K562 (cell line): Measurements from ENCODE around the gene EHBP1. TPM values are rescaled to one million over a fixed set of nuclear protein-coding genes. Genes with fewer than 3 reads are reported as not detected.

ENCODE experiments used
- ATAC-seq: fragments of 200-7000 bp; cut with Tn5 transposase; 3 replicates; pipeline ENCODE4 v1.9.1; 2020; ENCODE audit warnings: moderate library complexity
- BruUV-seq: library from RNA; stranded (reverse); fragments of 400-500 nt; replicated peaks from 2 replicates; lab custom pipeline; 2021; lab: Mats Ljungman, UMichigan
- CTCF ChIA-PET: fragments of 300-600 bp; formaldehyde crosslinking; extraction: SDS; loops from one replicate; lab custom pipeline; 2021; ENCODE audit warnings: low intra/inter-chr PET ratio; lab: Yijun Ruan, JAX
- POLR2A ChIA-PET: fragments of 300-600, 350-650 bp; sonication (Branson Sonifier 250); formaldehyde crosslinking; extraction: SDS; loops from one replicate; lab custom pipeline; 2021; ENCODE audit warnings: antibody characterized with exemption, inconsistent platforms; lab: Yijun Ruan, JAX
- DNase-seq, 4 experiments: peaks; one replicate each; pipeline versions ENCODE4 v3.0.0 to v3.0.0-alpha.2; 2011 to 2018; ENCODE audit warnings: low spot score in 3 of 4, mixed read lengths in 3 of 4; ENCODE audit errors: extremely low read depth in 1 of 4
- FAIRE-seq: peaks from 2 replicates; lab custom pipeline; 2011; peaks lifted over from hg19 to GRCh38; lab: Jason Lieb, UNC
- H2AFZ ChIP-seq: 2 replicates; pipeline ENCODE4 v1.6.0; 2011; ENCODE audit warnings: low read depth, low read length, control low read depth, inconsistent platforms
- H3K27ac ChIP-seq: fragments of 200-600 bp; 3 replicates; pipeline ENCODE4 v1.8.0; 2011; ENCODE audit warnings: low read depth, mild to moderate bottlenecking, control low read depth, inconsistent platforms, low read length, moderate library complexity, mixed read lengths; ENCODE audit errors: extremely low read depth
- H3K27me3 ChIP-seq, 2 experiments: fragments of 300-600 bp in 1 of 2; 2 replicates in 1 of 2; 3 replicates in 1 of 2; pipeline versions ENCODE4 v1.6.0 to v1.8.0; 2011; ENCODE audit warnings: inconsistent platforms in 2 of 2, low read length in 2 of 2, mild to moderate bottlenecking in 1 of 2, mixed read lengths in 1 of 2, moderate library complexity in 1 of 2; ENCODE audit not compliant: control insufficient read depth in 2 of 2, insufficient read depth in 2 of 2
- H3K36me3 ChIP-seq: fragments of 300-600 bp; 3 replicates; pipeline ENCODE4 v1.8.0; 2011; ENCODE audit warnings: mild to moderate bottlenecking, low read length, inconsistent platforms; ENCODE audit not compliant: control insufficient read depth, insufficient read depth
- H3K4me1 ChIP-seq, 2 experiments: fragments of 200-600 bp in 1 of 2; replicated peaks in 1 of 2; 2 replicates in 1 of 2; 3 replicates in 1 of 2; pipeline versions ENCODE4 v1.5.1 to v1.8.0; 2011; ENCODE audit warnings: inconsistent platforms in 2 of 2, low read length in 2 of 2, mild to moderate bottlenecking in 1 of 2, mixed read lengths in 1 of 2, moderate library complexity in 1 of 2; ENCODE audit not compliant: control insufficient read depth in 2 of 2, insufficient read depth in 2 of 2
- H3K4me2 ChIP-seq: 2 replicates; pipeline ENCODE4 v1.6.1; 2011; ENCODE audit warnings: low read length, control low read depth, inconsistent platforms, mixed read lengths; ENCODE audit not compliant: insufficient read depth
- H3K4me3 ChIP-seq: fragments of 200-600 bp; sonication (generic), shearing (Covaris generic); 2 replicates; pipeline ENCODE4 v1.5.1; 2016; ENCODE audit warnings: control low read depth, inconsistent platforms
- H3K79me2 ChIP-seq: fragments of 200-600 bp; 3 replicates; pipeline ENCODE4 v1.8.0; 2011; ENCODE audit warnings: low read length, inconsistent platforms; ENCODE audit not compliant: control insufficient read depth, insufficient read depth
- H3K9ac ChIP-seq, 2 experiments: 2 replicates each; pipeline versions ENCODE4 v1.6.0 to v1.6.1; 2011; ENCODE audit warnings: low read depth in 2 of 2, low read length in 2 of 2, control low read depth in 1 of 2, inconsistent platforms in 1 of 2, mild to moderate bottlenecking in 1 of 2, mixed read lengths in 1 of 2; ENCODE audit not compliant: insufficient read depth in 1 of 2
- H3K9me1 ChIP-seq: one replicate; pipeline ENCODE4 v1.6.0; 2011; ENCODE audit warnings: inconsistent platforms, mild to moderate bottlenecking, low read length, moderate library complexity; ENCODE audit not compliant: control insufficient read depth, insufficient read depth
- H3K9me3 ChIP-seq: replicated peaks from 2 replicates; pipeline ENCODE4 v1.5.1; 2011; ENCODE audit warnings: low read depth, low read length, inconsistent platforms; ENCODE audit not compliant: control insufficient read depth, insufficient read depth
- H4K20me1 ChIP-seq: replicated peaks from 2 replicates; pipeline ENCODE4 v1.6.1; 2011; ENCODE audit warnings: low read length, inconsistent platforms, mixed read lengths; ENCODE audit not compliant: control insufficient read depth, insufficient read depth
- E2F6 ChIP-seq, 2 experiments: IDR thresholded peaks; 2 replicates each; pipeline ENCODE4 v1.6.1; 2011; ENCODE audit warnings: borderline replicate concordance in 1 of 2, control low read depth in 1 of 2, low read depth in 1 of 2, low read length in 1 of 2, mild to moderate bottlenecking in 1 of 2, mixed read lengths in 1 of 2, moderate library complexity in 1 of 2; ENCODE audit not compliant: insufficient read depth in 1 of 2, insufficient read length in 1 of 2, poor library complexity in 1 of 2, severe bottlenecking in 1 of 2; ENCODE audit errors: extremely low read depth in 1 of 2
- ETV6 ChIP-seq, 3 experiments: fragments of 150-350 bp in 1 of 3; sonication (generic) in 1 of 3; formaldehyde crosslinking in 1 of 3; IDR thresholded peaks; 2 replicates each; pipeline versions ENCODE4 v1.6.1 to v1.8.0; 2014 to 2022; ENCODE audit warnings: borderline replicate concordance in 2 of 3, low read depth in 2 of 3, antibody characterized with exemption in 1 of 3, low read length in 1 of 3, mild to moderate bottlenecking in 1 of 3, missing genetic modification reagents in 1 of 3
- KLF1 ChIP-seq: fragments of 450-650 bp; IDR thresholded peaks from 2 replicates; pipeline ENCODE4 v1.6.1; 2016; ENCODE audit warnings: missing genetic modification characterization, missing compliant biosample characterization
- USF2 ChIP-seq: sonication (generic); formaldehyde crosslinking; IDR thresholded peaks from 2 replicates; pipeline ENCODE4 v1.5.0; 2020; ENCODE audit warnings: missing genetic modification reagents
- ZNF511 ChIP-seq: sonication (generic); formaldehyde crosslinking; IDR thresholded peaks from 2 replicates; pipeline ENCODE4 v1.8.0; 2022; ENCODE audit warnings: mild to moderate bottlenecking, missing genetic modification reagents
- WGBS: fragments of 100-300 bp; shearing (Covaris generic); methylation state at CpG from one replicate; pipeline ENCODE4 v1.1.6; 2016; ENCODE audit warnings: low coverage, mixed read lengths; ENCODE audit not compliant: insufficient coverage; ENCODE audit errors: missing lambda C conversion rate; 5-methylcytosine and 5-hydroxymethylcytosine counted together
- in situ Hi-C: fragments of 300-500 bp; cut with MboI; formaldehyde crosslinking; loops from 4 replicates; pipeline ENCODE4 v1.15.0; 2018; ENCODE audit warnings: inconsistent platforms, mixed read lengths
- intact Hi-C: fragments of 100-400 bp; cut with micrococcal nuclease; formaldehyde crosslinking; loops from 2 replicates; pipeline ENCODE4 v1.14.2; 2022
- polyA plus RNA-seq, 8 experiments: library from polyadenylated mRNA; depleted of rRNA in 4 of 8; stranded (reverse) in 5 of 8; unstranded in 3 of 8; fragments of >200 nt; fragmentation: Nextera tagmentation in 2 of 8; fragmentation: Illumina TruSeq in 1 of 8; extraction: Ambion mirVana in 2 of 8; extraction: Trizol in 1 of 8; gene quantifications; 2 replicates each; pipeline versions ENCODE4 v1.2.1 to v1.2.3, GENCODE V29; 2011 to 2014; ENCODE audit warnings: inconsistent platforms in 1 of 8, missing spikeins in 1 of 8
- total RNA-seq, 7 experiments: library from RNA; depleted of rRNA in 6 of 7; stranded (reverse); fragments of >200 nt in 6 of 7; fragmentation: Illumina TruSeq in 2 of 7; extraction: Trizol in 2 of 7; gene quantifications; 2 replicates each; pipeline versions ENCODE4 v1.2.1 to v1.2.3, GENCODE V29; 2011 to 2021; ENCODE audit warnings: low replicate concordance in 1 of 7

EHBP1 gene
- total and polyA plus RNA-seq, 9 of the 15 experiments (the other 6 are each of a cell fraction or from before 2014, with no cell fraction given): 8.9 to 26.6 (median 19.3) TPM

- H3K4me1 ChIP-seq: peaks cover 2 to 37% of the 10 kb centered on the region in 2 experiments; a peak in 3 of 5 replicates
- DNase-seq: peak in 1 of 4 experiments; percentile 45
- H3K9me3 ChIP-seq: peaks cover 5% of the 10 kb centered on the region
- no peak for FAIRE-seq
- in situ Hi-C loops (no loop called here), intact Hi-C loops (no loop called here)
- WGBS: 4% methylated on average over 31 of the region's 31 CpGs
- peak overlapping the region; percentile 85 for H3K27ac ChIP-seq
- H2AFZ ChIP-seq: peak overlapping the region; percentile 94
- H3K9ac ChIP-seq: peak overlapping the region; percentile 82 to 99
- H3K79me2 ChIP-seq: peaks cover 12% of the 10 kb centered on the region; the same call in 2 of the 3 replicates
- no peaks in the 10 kb centered on the region for H3K9me1 ChIP-seq
- H3K4me2 ChIP-seq: peak overlapping the region; percentile 87
- H3K36me3 ChIP-seq: peaks cover 23% of the 10 kb centered on the region; the same call in 2 of the 3 replicates
- peak overlapping the region; percentile 88 for H3K4me3 ChIP-seq
- ChIA-PET CTCF (no interaction called here), POLR2A (interaction anchor here (0.8 to 1.0 kb wide), 3 partner anchors 9 to 522 kb away, joined by 3 to 5 read pairs (median 4); no protein-coding TSS in a partner anchor)
- no peaks in the 10 kb centered on the region for H3K27me3 ChIP-seq
- BruUV-seq: TSS peak; percentile 87
- ATAC-seq: peak; percentile 72; the same call in 2 of the 3 replicates
- no peaks in the 10 kb centered on the region for H4K20me1 ChIP-seq
- 0 out of 2 replicates have a peak, but pooled peaks have one; percentile 22 for TF ChIP-seq KLF1 (tag)
- TF ChIP-seq USF2 (CRISPR knock-in tag): no peak
- TF ChIP-seq ZNF511 (CRISPR knock-in tag): peak; percentile 44; the same call in 1 of the 2 replicates
- TF ChIP-seq ETV6 (IDR thresholded peaks at IDR 0.05; ENCODE audit: borderline replicate concordance in 1 of 2, low read depth in 2 of 2, low read length in 1 of 2): no peak
- no peak for TF ChIP-seq ETV6 (CRISPR knock-in tag; IDR thresholded peaks at IDR 0.05; ENCODE audit: borderline replicate concordance)
- TF ChIP-seq E2F6 (IDR thresholded peaks at IDR 0.05; ENCODE audit: borderline replicate concordance in 1 of 2, extremely low read depth in 1 of 2, insufficient read depth in 1 of 2, insufficient read length in 1 of 2, low read depth in 1 of 2, low read length in 1 of 2, poor library complexity in 1 of 2, severe bottlenecking in 1 of 2): peak; percentile 81 to 97
Measured at GRCh38 chr2:63049970-63050333, 344.4 kb downstream of the EHBP1 start.
